Chondrocyte (in vitro differentiated cells): ENCODE results near the gene SCP2. TPM values are rescaled to one million over a fixed set of nuclear protein-coding genes. Genes with fewer than 3 reads are reported as not detected.

Source experiments
- DNase-seq: peaks from one replicate; pipeline ENCODE4 v3.0.0; 2021; ENCODE audit warnings: mixed read lengths, low spot score
- H3K27ac Mint-ChIP-seq: one replicate; pipeline ENCODE4 v1.8.0; 2021; ENCODE audit warnings: mild to moderate bottlenecking, moderate library complexity, mixed read lengths; ENCODE audit not compliant: unreplicated experiment
- H3K27me3 Mint-ChIP-seq: 2 replicates; pipeline ENCODE4 v1.8.0; 2021; ENCODE audit warnings: low read depth, mixed read lengths
- H3K36me3 Mint-ChIP-seq: 2 replicates; pipeline ENCODE4 v1.8.0; 2021; ENCODE audit warnings: low read depth, mixed read lengths
- H3K4me1 Mint-ChIP-seq: 2 replicates; pipeline ENCODE4 v1.8.0; 2021; ENCODE audit warnings: low read depth, mild to moderate bottlenecking, mixed read lengths
- H3K4me3 Mint-ChIP-seq: one replicate; pipeline ENCODE4 v1.8.0; 2021; ENCODE audit warnings: mild to moderate bottlenecking, moderate library complexity, mixed read lengths; ENCODE audit not compliant: unreplicated experiment
- H3K9me3 Mint-ChIP-seq: 2 replicates; pipeline ENCODE4 v1.8.0; 2021; ENCODE audit warnings: low read depth, mixed read lengths
- CTCF ChIP-seq: fragments of 200-600 bp; sonication (generic); IDR thresholded peaks from 2 replicates; pipeline ENCODE4 v1.5.0; 2021; ENCODE audit warnings: antibody characterized with exemption, mild to moderate bottlenecking, moderate library complexity
- total RNA-seq: library from RNA; stranded (reverse); gene quantifications from 3 replicates; pipeline ENCODE4 v1.2.1, GENCODE V29; 2021

The SCP2 gene
- total RNA-seq, 1 donor from 2014 or later: 87.4 TPM

GRCh38 chr1:52892424-52893215 lies 34.5 kb upstream of the SCP2 start:
- no peak for DNase-seq
- no peak overlapping the region for H3K27ac Mint-ChIP-seq
- H3K4me3 Mint-ChIP-seq: no peak overlapping the region
- no peaks in the 10 kb centered on the region for H3K4me1 Mint-ChIP-seq
- TF ChIP-seq CTCF: no peak
- no peaks in the 10 kb centered on the region for H3K27me3 Mint-ChIP-seq
- H3K36me3 Mint-ChIP-seq: peaks cover 6% of the 10 kb centered on the region
- H3K9me3 Mint-ChIP-seq: no peaks in the 10 kb centered on the region

GRCh38 chr1:52899445-52899894 lies 27.6 kb upstream of the SCP2 start:
- H3K36me3 Mint-ChIP-seq: peaks cover 2% of the 10 kb centered on the region
- DNase-seq: no peak
- H3K4me3 Mint-ChIP-seq: no peak overlapping the region
- H3K9me3 Mint-ChIP-seq: no peaks in the 10 kb centered on the region
- TF ChIP-seq CTCF: no peak
- H3K27ac Mint-ChIP-seq: no peak overlapping the region
- no peaks in the 10 kb centered on the region for H3K4me1 Mint-ChIP-seq
- no peaks in the 10 kb centered on the region for H3K27me3 Mint-ChIP-seq

GRCh38 chr1:52900402-52900801 lies 26.7 kb upstream of the SCP2 start:
- no peaks in the 10 kb centered on the region for H3K9me3 Mint-ChIP-seq
- H3K4me1 Mint-ChIP-seq: no peaks in the 10 kb centered on the region
- H3K4me3 Mint-ChIP-seq: no peak overlapping the region
- peaks cover 2% of the 10 kb centered on the region for H3K36me3 Mint-ChIP-seq
- no peak for TF ChIP-seq CTCF
- no peak overlapping the region for H3K27ac Mint-ChIP-seq
- DNase-seq: no peak
- H3K27me3 Mint-ChIP-seq: no peaks in the 10 kb centered on the region

GRCh38 chr1:52901384-52901783 lies 25.7 kb upstream of the SCP2 start:
- TF ChIP-seq CTCF: peak; percentile 24
- Mint-ChIP-seq H3K9me3 (no peaks in the 10 kb centered on the region), H3K36me3 (no peaks in the 10 kb centered on the region), H3K4me1 (no peaks in the 10 kb centered on the region), H3K27me3 (no peaks in the 10 kb centered on the region), H3K4me3 (no peak overlapping the region), H3K27ac (no peak overlapping the region)
- no peak for DNase-seq

GRCh38 chr1:52904208-52904926 lies 22.7 kb upstream of the SCP2 start:
- no peak overlapping the region for H3K4me3 Mint-ChIP-seq
- H3K27me3 Mint-ChIP-seq: no peaks in the 10 kb centered on the region
- no peak overlapping the region for H3K27ac Mint-ChIP-seq
- no peaks in the 10 kb centered on the region for H3K36me3 Mint-ChIP-seq
- DNase-seq: no peak
- no peaks in the 10 kb centered on the region for H3K4me1 Mint-ChIP-seq
- TF ChIP-seq CTCF: no peak
- no peaks in the 10 kb centered on the region for H3K9me3 Mint-ChIP-seq
